Cardiac fibroblast (primary cell): ENCODE results near the gene GDA.

ENCODE experiments used
- DNase-seq, 2 donors: peaks; one replicate each; pipeline versions ENCODE4 v3.0.0 to v3.0.0-alpha.2; 2010; ENCODE audit warnings: low read depth in 2 of 2
- H3K4me3 ChIP-seq, 2 donors: replicated peaks in 1 of 2; 1 replicate in 1 of 2; 2 replicates in 1 of 2; pipeline ENCODE4 v1.5.1; 2011; ENCODE audit warnings: low read depth in 2 of 2, low read length in 2 of 2, mild to moderate bottlenecking in 2 of 2, moderate library complexity in 1 of 2
- CTCF ChIP-seq: IDR thresholded peaks from one replicate; pipeline ENCODE4 v1.5.1; 2011; ENCODE audit warnings: low read depth, mild to moderate bottlenecking, low read length, inconsistent platforms

Gene GDA

GRCh38 chr9:72147676-72148075 lies 1.6 kb upstream of the GDA start:
- DNase-seq = no peak
- TF ChIP-seq CTCF = no peak

GRCh38 chr9:72150127-72150526 lies 887 bp downstream of the GDA start:
- no peak for DNase-seq
- H3K4me3 ChIP-seq = no peak overlapping the region
- no peak for TF ChIP-seq CTCF

More at GRCh38 chr9:72147676-72148075, 1.6 kb upstream of the GDA start:
- H3K4me3 ChIP-seq = no peak overlapping the region

- TF ChIP-seq CTCF = no peak
- DNase-seq = no peak
Observed at GRCh38 chr9:72150661-72151060, 1.4 kb downstream of the GDA start.

GRCh38 chr9:72151104-72151503 lies 1.9 kb downstream of the GDA start:
- no peak overlapping the region for H3K4me3 ChIP-seq

More at GRCh38 chr9:72150661-72151060, 1.4 kb downstream of the GDA start:
- H3K4me3 ChIP-seq = no peak overlapping the region

GRCh38 chr9:72154468-72155285 lies 5.4 kb downstream of the GDA start:
- H3K4me3 ChIP-seq = no peak overlapping the region
- TF ChIP-seq CTCF = no peak
- peak in 1 of 2 donors; percentile 2 for DNase-seq

More at GRCh38 chr9:72151104-72151503, 1.9 kb downstream of the GDA start:
- no peak for DNase-seq
- no peak for TF ChIP-seq CTCF

- no peak for DNase-seq
- H3K4me3 ChIP-seq = no peak overlapping the region
- TF ChIP-seq CTCF = no peak
Observed at GRCh38 chr9:72155301-72155700, 6.1 kb downstream of the GDA start.
